ENCODE results near the gene DMRTA1.

The DMRTA1 gene, protein sequence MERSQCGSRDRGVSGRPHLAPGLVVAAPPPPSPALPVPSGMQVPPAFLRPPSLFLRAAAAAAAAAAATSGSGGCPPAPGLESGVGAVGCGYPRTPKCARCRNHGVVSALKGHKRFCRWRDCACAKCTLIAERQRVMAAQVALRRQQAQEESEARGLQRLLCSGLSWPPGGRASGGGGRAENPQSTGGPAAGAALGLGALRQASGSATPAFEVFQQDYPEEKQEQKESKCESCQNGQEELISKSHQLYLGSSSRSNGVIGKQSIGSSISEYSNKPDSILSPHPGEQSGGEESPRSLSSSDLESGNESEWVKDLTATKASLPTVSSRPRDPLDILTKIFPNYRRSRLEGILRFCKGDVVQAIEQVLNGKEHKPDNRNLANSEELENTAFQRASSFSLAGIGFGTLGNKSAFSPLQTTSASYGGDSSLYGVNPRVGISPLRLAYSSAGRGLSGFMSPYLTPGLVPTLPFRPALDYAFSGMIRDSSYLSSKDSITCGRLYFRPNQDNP

DNA sequence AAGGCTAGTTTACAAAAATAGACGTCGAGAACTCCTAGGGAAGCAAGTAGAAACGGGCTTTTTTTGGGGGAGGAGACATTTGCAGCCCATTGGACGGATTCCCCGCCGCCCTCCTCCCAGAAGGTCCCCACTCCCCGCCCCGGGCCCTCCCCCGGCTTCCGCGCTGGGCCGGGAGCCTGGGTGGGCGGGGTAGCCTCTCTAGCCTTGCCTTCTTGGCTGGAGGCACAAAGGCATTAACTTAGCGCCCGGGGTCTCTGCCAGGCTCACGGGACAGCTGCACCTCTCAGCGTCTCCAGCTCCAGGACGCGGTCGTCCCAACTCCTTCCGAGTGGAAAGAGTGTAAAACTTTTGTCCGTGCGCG lies at the start of gene DMRTA1:
Gene DMRTA1, plus strand, starts transcription at position 236 of the 361 bp plus-strand sequence. CDS start 242 bp downstream, outside the sequence.
- H3K4me3 ChIP-seq (ENCODE audit: low read depth, low read length) = no peak within 1 kb of the TSS
- TF ChIP-seq, protein P1, sequence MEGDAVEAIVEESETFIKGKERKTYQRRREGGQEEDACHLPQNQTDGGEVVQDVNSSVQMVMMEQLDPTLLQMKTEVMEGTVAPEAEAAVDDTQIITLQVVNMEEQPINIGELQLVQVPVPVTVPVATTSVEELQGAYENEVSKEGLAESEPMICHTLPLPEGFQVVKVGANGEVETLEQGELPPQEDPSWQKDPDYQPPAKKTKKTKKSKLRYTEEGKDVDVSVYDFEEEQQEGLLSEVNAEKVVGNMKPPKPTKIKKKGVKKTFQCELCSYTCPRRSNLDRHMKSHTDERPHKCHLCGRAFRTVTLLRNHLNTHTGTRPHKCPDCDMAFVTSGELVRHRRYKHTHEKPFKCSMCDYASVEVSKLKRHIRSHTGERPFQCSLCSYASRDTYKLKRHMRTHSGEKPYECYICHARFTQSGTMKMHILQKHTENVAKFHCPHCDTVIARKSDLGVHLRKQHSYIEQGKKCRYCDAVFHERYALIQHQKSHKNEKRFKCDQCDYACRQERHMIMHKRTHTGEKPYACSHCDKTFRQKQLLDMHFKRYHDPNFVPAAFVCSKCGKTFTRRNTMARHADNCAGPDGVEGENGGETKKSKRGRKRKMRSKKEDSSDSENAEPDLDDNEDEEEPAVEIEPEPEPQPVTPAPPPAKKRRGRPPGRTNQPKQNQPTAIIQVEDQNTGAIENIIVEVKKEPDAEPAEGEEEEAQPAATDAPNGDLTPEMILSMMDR (IDR thresholded peaks at IDR 0.05; ENCODE audit: borderline replicate concordance, insufficient read depth, low read depth, low read length) = no peak

DNA sequence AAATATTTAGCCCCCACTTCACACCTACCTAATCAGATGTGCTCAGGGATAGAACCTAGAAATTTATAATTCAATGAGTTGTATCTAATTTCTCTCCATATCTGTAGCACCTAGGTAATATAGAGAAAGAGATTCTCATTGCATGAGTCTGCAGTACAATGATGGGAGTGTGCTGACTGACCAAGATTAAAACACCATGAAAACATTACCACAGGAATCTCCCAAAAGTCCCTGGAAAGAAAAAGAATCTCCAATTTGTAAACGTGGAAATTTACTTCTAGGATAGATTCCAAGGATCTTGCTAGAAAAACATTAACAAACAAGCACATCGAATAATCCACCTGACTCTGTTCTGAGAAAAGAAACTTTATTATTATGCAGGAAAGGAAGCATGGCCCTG lies 45.0 kb upstream of the DMRTA1 start:
- H3K4me3 ChIP-seq (ENCODE audit: low read depth, low read length) = no peak overlapping the region
- TF ChIP-seq, protein P1 (IDR thresholded peaks at IDR 0.05; ENCODE audit: borderline replicate concordance, insufficient read depth, low read depth, low read length) = no peak

DNA sequence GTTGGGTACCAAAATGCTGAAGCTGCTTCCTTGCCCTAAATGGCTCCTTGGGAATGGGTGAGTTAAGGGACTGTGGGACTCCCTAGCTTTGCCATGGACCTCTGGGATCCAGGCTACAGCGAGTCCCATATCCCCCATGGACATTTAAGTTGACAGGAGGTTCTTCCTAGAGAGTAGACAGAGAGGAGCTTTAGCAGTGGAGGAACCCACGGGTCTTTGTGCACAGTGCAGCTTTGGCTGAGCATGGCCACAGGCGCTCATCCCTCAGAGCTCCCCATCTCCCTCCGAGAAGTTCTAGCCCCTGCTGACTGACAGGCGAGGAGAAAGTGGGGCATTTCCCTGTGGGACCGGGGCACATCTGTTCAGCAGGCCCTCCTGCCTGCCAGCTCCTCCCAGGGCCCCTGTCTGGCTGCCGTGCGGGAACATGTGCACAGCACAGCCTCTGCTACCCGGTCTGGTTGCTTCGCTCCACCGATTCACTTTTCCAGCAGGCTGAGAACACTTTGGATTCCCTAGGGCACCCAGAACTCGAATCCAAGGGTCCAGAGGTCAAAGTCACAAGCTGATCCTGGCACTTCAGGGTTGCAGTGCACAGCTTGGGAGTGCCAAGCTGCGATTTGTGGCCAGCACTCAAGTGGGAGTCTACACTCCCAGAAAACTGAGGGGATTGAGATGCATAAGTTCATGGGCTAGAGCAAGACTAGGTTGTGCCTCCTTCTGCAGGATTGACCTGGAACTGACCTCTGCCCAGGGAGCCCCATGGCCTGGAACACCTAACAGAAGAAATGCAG lies 40.6 kb upstream of the DMRTA1 start:
- TF ChIP-seq, protein P1 (IDR thresholded peaks at IDR 0.05; ENCODE audit: borderline replicate concordance, insufficient read depth, low read depth, low read length) = no peak

DNA sequence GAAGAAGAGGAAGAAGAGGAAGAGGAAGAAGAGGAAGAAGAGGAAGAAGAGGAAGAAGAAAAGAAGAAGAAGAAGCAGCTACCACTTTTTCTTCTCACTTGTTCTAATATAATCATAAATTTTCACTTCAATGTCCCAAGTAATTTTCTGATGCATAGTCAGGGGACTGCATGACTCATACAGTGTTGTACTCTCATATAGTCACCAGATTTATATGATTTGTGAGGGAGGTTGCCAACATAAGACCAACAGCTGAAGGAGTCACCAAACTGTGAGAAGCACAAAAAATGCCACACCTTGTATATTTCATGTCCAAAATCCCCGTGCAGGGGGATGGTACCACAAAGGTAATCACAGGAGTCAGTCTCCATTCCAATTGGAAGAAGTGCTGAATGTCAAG lies 32.7 kb upstream of the DMRTA1 start:
- TF ChIP-seq, protein P1 (IDR thresholded peaks at IDR 0.05; ENCODE audit: borderline replicate concordance, insufficient read depth, low read depth, low read length) = no peak
- no peak overlapping the region for H3K4me3 ChIP-seq (ENCODE audit: low read depth, low read length)

More for the DNA sequence above, 40.6 kb upstream of the DMRTA1 start:
- no peak overlapping the region for H3K4me3 ChIP-seq (ENCODE audit: low read depth, low read length)

DNA sequence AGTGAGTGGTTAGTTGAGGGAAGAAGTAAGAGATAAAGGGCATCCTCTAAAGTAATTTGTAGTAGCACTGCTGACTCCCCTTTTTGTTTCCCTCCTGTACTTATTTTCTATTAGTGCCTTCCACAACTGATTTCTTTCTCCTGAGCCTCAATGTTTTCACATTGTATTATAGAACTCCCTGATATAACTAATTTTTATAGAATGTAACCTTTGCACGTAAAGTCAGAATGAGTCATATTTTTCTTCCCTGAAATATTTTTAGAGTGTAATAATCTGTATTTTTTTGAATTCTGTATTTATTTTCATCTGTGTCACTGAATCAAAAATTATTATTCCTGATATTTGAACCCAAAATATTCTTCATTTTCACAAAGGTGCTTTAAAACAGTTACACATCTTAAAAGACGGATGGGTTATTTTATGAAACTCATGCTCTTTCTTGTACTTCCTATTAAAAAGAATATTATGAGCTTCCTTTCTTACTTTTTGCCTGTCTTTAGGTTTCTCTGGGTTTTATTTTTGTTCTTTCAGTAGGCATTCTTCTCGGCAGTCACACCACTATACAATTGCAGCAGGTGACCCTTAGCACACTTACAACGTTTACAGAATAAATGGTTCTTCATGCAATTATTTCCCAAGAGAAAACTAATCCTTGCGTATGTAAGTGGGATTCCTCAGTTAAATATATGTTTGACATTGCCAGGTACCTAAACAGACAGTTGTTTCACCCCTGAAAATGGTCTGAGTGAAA lies 30.5 kb upstream of the DMRTA1 start:
- TF ChIP-seq, protein P1 (IDR thresholded peaks at IDR 0.05; ENCODE audit: borderline replicate concordance, insufficient read depth, low read depth, low read length) = no peak
- H3K4me3 ChIP-seq (ENCODE audit: low read depth, low read length) = no peak overlapping the region

DNA sequence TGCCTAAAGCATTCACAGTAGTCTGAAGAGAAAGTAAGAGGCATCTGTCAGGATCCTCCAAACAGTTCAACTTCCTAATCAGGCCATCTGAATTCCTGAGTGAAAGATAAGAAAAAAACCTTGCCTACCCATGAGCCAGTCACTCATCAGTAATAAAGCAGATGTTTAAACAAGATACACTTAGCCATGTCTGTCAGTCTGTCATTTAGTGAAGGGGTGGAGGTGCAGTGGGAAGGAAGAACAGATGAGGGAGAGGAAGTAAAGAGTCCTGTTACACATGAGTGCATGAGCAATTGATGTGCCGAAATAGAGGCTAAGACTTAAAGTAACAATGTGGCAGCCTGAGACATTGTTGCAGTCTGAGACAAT lies 29.9 kb upstream of the DMRTA1 start:
- TF ChIP-seq, protein P1 (IDR thresholded peaks at IDR 0.05; ENCODE audit: borderline replicate concordance, insufficient read depth, low read depth, low read length) = no peak
- H3K4me3 ChIP-seq (ENCODE audit: low read depth, low read length) = no peak overlapping the region

Data from GM12875 (cell line).